B cell (primary cell): ENCODE data around the gene DSCAML1. TPM values are rescaled to one million over a fixed set of nuclear protein-coding genes. Genes with fewer than 3 reads are reported as not detected.

Experiments used
- ATAC-seq: fragments of 200-7000 bp; cut with Tn5 transposase; one replicate; pipeline ENCODE4 v1.10.0; 2021; ENCODE audit warnings: low read depth, mild to moderate bottlenecking, moderate number of reproducible peaks, moderate library complexity
- CTCF ChIA-PET: fragments of 350-600 bp; sonication (Branson Sonifier 250); formaldehyde crosslinking; loops from one replicate; lab custom pipeline; 2021; ENCODE audit warnings: antibody characterized with exemption, inconsistent platforms; lab: Charles Lee
- POLR2A ChIA-PET: fragments of 350-600 bp; sonication (Branson Sonifier 250); formaldehyde crosslinking; loops from one replicate; lab custom pipeline; 2021; ENCODE audit warnings: antibody characterized with exemption; lab: Charles Lee
- DNase-seq: peaks from one replicate; pipeline ENCODE4 v3.0.0; 2013
- H2AFZ ChIP-seq: 2 replicates; pipeline ENCODE4 v1.6.1; 2012; ENCODE audit warnings: mild to moderate bottlenecking, low read depth, low read length; ENCODE audit not compliant: insufficient read depth, poor library complexity, severe bottlenecking
- H3K27ac ChIP-seq, 2 donors: 1 replicate in 1 of 2; 2 replicates in 1 of 2; pipeline ENCODE4 v1.5.1; 2012 to 2013; ENCODE audit warnings: low read length in 2 of 2, mild to moderate bottlenecking in 2 of 2, moderate library complexity in 1 of 2
- H3K27me3 ChIP-seq, 4 experiments: fragments of 200-600 bp in 1 of 4; sonication (generic) in 1 of 4; replicated peaks in 1 of 4; 1 replicate in 2 of 4; 2 replicates in 2 of 4; pipeline versions ENCODE4 v1.6.1 to v1.7.0; 2013 to 2016; ENCODE audit warnings: low read length in 3 of 4, mild to moderate bottlenecking in 2 of 4, mixed read lengths in 1 of 4, moderate library complexity in 1 of 4; ENCODE audit not compliant: insufficient read depth in 4 of 4, control insufficient read depth in 3 of 4; ENCODE audit errors: control extremely low read depth in 1 of 4
- H3K36me3 ChIP-seq, 2 experiments: replicated peaks in 1 of 2; 1 replicate in 1 of 2; 2 replicates in 1 of 2; pipeline versions ENCODE4 v1.6.1 to v1.7.1; 2013; ENCODE audit warnings: low read length in 1 of 2; ENCODE audit not compliant: insufficient read depth in 2 of 2, control insufficient read depth in 1 of 2; ENCODE audit errors: control extremely low read depth in 1 of 2, extremely low read depth in 1 of 2
- H3K4me1 ChIP-seq, 2 donors: fragments of 200-600 bp in 1 of 2; sonication (generic) in 1 of 2; 1 replicate in 1 of 2; 2 replicates in 1 of 2; pipeline versions ENCODE4 v1.5.1 to v1.6.1; 2013 to 2017; ENCODE audit warnings: low read length in 2 of 2; ENCODE audit not compliant: control insufficient read depth in 2 of 2, insufficient read depth in 2 of 2
- H3K4me2 ChIP-seq: replicated peaks from 2 replicates; pipeline ENCODE3; 2012; ENCODE audit warnings: mild to moderate bottlenecking, low read depth, low read length; ENCODE audit not compliant: poor library complexity, severe bottlenecking
- H3K4me3 ChIP-seq, 5 experiments: fragments of 200-600 bp in 1 of 5; sonication (generic) in 1 of 5; 1 replicate in 3 of 5; 2 replicates in 2 of 5; pipeline versions ENCODE4 v1.5.1 to v1.7.0; 2011 to 2016; ENCODE audit warnings: low read length in 4 of 5, mild to moderate bottlenecking in 4 of 5, low read depth in 2 of 5, control low read depth in 1 of 5, moderate library complexity in 1 of 5; ENCODE audit not compliant: insufficient read depth in 1 of 5; ENCODE audit errors: control extremely low read depth in 1 of 5, extremely low read depth in 1 of 5
- H3K79me2 ChIP-seq: fragments of 200-600 bp; sonication (generic); one replicate; pipeline ENCODE4 v1.6.0; 2016; ENCODE audit warnings: low read length; ENCODE audit not compliant: control insufficient read depth, insufficient read depth
- H3K9ac ChIP-seq: fragments of 200-600 bp; sonication (generic); 2 replicates; pipeline ENCODE4 v1.6.1; 2017; ENCODE audit warnings: mild to moderate bottlenecking, low read length, moderate library complexity
- H3K9me3 ChIP-seq, 3 donors: one replicate each; pipeline versions ENCODE4 v1.6.1 to v1.7.1; 2013; ENCODE audit warnings: low read length in 2 of 3; ENCODE audit not compliant: control insufficient read depth in 2 of 3, insufficient read depth in 1 of 3; ENCODE audit errors: control extremely low read depth in 1 of 3
- H4K20me1 ChIP-seq: 2 replicates; pipeline ENCODE4 v1.6.0; 2012; ENCODE audit warnings: mild to moderate bottlenecking, low read length; ENCODE audit not compliant: insufficient read depth, control insufficient read depth, poor library complexity, severe bottlenecking
- H3K27ac Mint-ChIP-seq: one replicate; pipeline ENCODE4 v1.8.0; 2021; ENCODE audit warnings: mixed read lengths
- H3K27me3 Mint-ChIP-seq: one replicate; pipeline ENCODE4 v1.8.0; 2021; ENCODE audit warnings: mixed read lengths
- H3K4me1 Mint-ChIP-seq: one replicate; pipeline ENCODE4 v1.8.0; 2021; ENCODE audit warnings: mixed read lengths
- H3K4me3 Mint-ChIP-seq: one replicate; pipeline ENCODE4 v1.8.0; 2021; ENCODE audit warnings: mixed read lengths
- H3K9me3 Mint-ChIP-seq: one replicate; pipeline ENCODE4 v1.8.0; 2022; ENCODE audit warnings: mixed read lengths; ENCODE audit not compliant: insufficient read depth
- CTCF ChIP-seq: fragments of 200-600 bp; IDR thresholded peaks from one replicate; pipeline ENCODE4 v1.8.0; 2022; ENCODE audit warnings: antibody characterized with exemption, mild to moderate bottlenecking
- EZH2 ChIP-seq: IDR thresholded peaks from 2 replicates; pipeline ENCODE4 v1.6.1; 2012; ENCODE audit warnings: borderline replicate concordance, low read depth, mild to moderate bottlenecking, moderate library complexity, low read length; ENCODE audit not compliant: insufficient read depth, poor library complexity, severe bottlenecking
- WGBS: methylation state at CpG from one replicate; pipeline ENCODE4 v1.1.5; 2013; ENCODE audit warnings: missing lambda C conversion rate; ENCODE audit not compliant: insufficient coverage; 5-methylcytosine and 5-hydroxymethylcytosine counted together
- intact Hi-C: fragments of 100-400 bp; cut with micrococcal nuclease; formaldehyde crosslinking; loops from one replicate; pipeline ENCODE4 v1.10.0; 2022
- polyA plus RNA-seq: library from polyadenylated mRNA; depleted of rRNA; stranded (reverse); fragments of >200 nt; gene quantifications from 2 replicates; pipeline ENCODE4 v1.2.3, GENCODE V29; 2012
- total RNA-seq, 2 donors: library from RNA; stranded (reverse); fragments of 120-200 nt in 1 of 2; gene quantifications; 1 replicate in 1 of 2; 2 replicates in 1 of 2; pipeline versions ENCODE4 v1.2.3 to v1.2.4, GENCODE V29; 2013 to 2022

The DSCAML1 gene
- total and polyA plus RNA-seq, 2 donors (not counting 1 experiment from before 2014, with no cell fraction given) = 1.2 to 6.2 TPM

- H3K4me3 ChIP-seq = no peak overlapping the region
Observed at GRCh38 chr11:117482881-117483280, 314.1 kb downstream of the DSCAML1 start.

GRCh38 chr11:117481885-117482284, 315.1 kb downstream of the DSCAML1 start:
- H3K27me3 ChIP-seq = no peaks in the 10 kb centered on the region
- H3K27ac ChIP-seq = no peak overlapping the region
- no peaks in the 10 kb centered on the region for H3K79me2 ChIP-seq
- DNase-seq = no peak
- ChIA-PET CTCF (no interaction called here), POLR2A (no interaction called here)
- no peak overlapping the region for H3K4me3 ChIP-seq
- H3K9ac ChIP-seq = no peak overlapping the region
- intact Hi-C loops = no loop called here
- ATAC-seq = no peak
- H3K36me3 ChIP-seq = no peaks in the 10 kb centered on the region
- H3K27me3 Mint-ChIP-seq = peaks cover 21% of the 10 kb centered on the region
- no peak overlapping the region for H3K27ac Mint-ChIP-seq
- no peaks in the 10 kb centered on the region for H3K4me1 ChIP-seq
- no peaks in the 10 kb centered on the region for H3K9me3 Mint-ChIP-seq
- H2AFZ ChIP-seq = no peak overlapping the region
- no peak overlapping the region for H3K4me3 Mint-ChIP-seq
- H3K4me2 ChIP-seq = no peak overlapping the region
- H4K20me1 ChIP-seq = no peaks in the 10 kb centered on the region
- H3K4me1 Mint-ChIP-seq = no peaks in the 10 kb centered on the region
- 97% methylated on average over 11 of the region's 23 CpGs for WGBS
- TF ChIP-seq EZH2 = no peak
- TF ChIP-seq CTCF = no peak
- H3K9me3 ChIP-seq = no peaks in the 10 kb centered on the region

More at GRCh38 chr11:117482881-117483280, 314.1 kb downstream of the DSCAML1 start:
- no peak overlapping the region for H3K9ac ChIP-seq
- H3K27ac Mint-ChIP-seq = no peak overlapping the region
- H3K9me3 ChIP-seq = no peaks in the 10 kb centered on the region
- DNase-seq (no peak), ATAC-seq (no peak)
- TF ChIP-seq CTCF (no peak), EZH2 (no peak)
- intact Hi-C loops = no loop called here
- peaks cover 21% of the 10 kb centered on the region for H3K27me3 Mint-ChIP-seq
- H2AFZ ChIP-seq = no peak overlapping the region
- ChIA-PET POLR2A (no interaction called here), CTCF (no interaction called here)
- H3K4me3 Mint-ChIP-seq = no peak overlapping the region
- H3K36me3 ChIP-seq = no peaks in the 10 kb centered on the region
- no peaks in the 10 kb centered on the region for H3K9me3 Mint-ChIP-seq
- no peaks in the 10 kb centered on the region for H3K27me3 ChIP-seq
- no peaks in the 10 kb centered on the region for H4K20me1 ChIP-seq
- WGBS = 94% methylated on average over 5 of the region's 8 CpGs
- no peak overlapping the region for H3K27ac ChIP-seq
- H3K4me1 ChIP-seq = no peaks in the 10 kb centered on the region
- H3K79me2 ChIP-seq = no peaks in the 10 kb centered on the region
- no peak overlapping the region for H3K4me2 ChIP-seq
- no peaks in the 10 kb centered on the region for H3K4me1 Mint-ChIP-seq
